ENCODE data around the gene ADGRG6.
A peak's percentile ranks its signal among the peaks of the same experiment; 100 is the strongest.
"Not testable (repeated sequence)": the region's sequence is repeated elsewhere in the genome, so short reads cannot be mapped to it uniquely, and the experiment has no call there.

ADGRG6 gene

DNA sequence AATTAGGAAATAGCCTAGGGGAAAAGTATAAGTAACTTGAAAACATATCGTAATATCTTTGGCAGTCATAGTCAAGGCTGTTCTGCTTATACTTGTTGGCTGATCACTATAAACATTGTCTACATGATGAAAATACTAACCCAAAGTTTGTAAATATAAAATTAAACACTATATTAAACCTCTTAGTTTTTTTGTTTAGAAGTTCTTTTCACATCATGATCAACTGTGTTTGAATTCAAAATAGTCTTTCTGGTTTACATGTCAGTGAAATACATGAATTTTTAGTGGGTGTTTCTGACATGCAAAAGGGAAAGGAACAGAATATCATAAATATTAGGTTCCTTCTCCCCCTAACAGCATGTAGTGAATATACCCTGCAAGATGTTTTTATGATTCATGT lies 43.5 kb downstream of the ADGRG6 start:
- no peak for DNase-seq (ENCODE audit: low read depth, low spot score)

DNA sequence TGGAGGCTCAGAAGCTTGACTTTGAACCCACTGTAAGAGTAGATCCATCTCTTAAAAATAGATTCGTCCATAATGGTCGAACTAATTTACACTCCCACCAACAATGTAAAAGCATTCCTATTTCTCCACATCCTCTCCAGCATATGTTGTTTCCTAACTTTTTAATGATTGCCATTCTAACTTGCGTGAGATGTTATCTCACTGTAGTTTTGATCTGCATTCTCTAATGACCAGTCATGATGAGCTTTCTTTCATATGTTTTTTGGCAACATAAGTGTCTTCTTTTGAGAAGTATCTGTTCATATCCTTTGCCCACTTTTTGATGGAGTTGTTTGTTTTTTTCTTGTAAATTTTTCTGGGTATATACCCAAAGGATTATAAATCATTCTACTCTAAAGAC lies 44.4 kb downstream of the ADGRG6 start:
- DNase-seq (ENCODE audit: low read depth, low spot score) = not testable (repeated sequence)

DNA sequence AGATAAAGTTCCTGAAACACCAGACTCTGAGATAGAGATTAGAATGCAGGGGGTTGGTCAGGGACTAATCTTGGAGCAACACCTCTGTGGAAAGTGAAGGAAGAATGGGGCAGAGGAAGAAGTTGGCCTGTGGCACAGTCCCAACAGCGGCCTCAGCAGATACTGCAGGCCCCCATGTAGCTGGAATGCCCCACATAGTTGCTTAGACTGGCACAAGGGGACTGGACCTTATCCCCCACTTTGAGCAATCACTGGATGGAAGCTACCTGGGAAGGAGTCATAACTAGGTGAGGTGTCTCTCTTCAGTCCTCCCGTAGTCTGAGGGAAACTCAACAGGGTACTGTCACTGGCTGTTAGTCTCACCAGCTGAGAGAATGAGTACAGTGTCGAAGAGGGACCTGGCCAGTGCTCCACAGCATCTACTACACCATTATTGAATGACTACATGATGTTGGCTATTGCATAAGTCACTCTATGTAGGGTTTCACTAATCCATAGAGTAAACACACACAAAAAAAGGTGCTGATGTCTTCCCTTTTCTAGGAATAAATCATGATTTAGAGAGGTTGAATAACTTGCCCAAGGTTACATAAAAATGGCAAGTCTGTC lies 47.5 kb downstream of the ADGRG6 start:
- DNase-seq (ENCODE audit: low read depth, low spot score) = no peak

DNA sequence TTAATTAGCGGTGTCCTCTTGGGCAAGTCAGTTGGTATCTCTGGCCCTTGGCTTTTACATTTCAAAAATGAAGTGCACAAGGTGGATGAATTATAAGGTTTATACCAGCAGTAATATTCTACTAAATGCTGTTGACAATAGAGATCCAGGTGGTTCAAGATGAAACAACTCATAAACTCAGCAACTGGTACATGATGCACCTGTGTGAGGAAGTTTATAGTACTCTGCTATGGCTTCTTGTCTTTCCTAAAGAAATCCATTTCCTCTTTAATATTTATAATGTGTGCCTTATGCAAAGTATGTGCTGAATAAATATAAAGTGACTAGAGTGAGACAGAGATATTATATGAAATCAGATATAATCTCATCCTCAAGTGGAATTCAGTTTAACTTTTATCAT lies 48.5 kb downstream of the ADGRG6 start:
- DNase-seq (ENCODE audit: low read depth, low spot score) = no peak

DNA sequence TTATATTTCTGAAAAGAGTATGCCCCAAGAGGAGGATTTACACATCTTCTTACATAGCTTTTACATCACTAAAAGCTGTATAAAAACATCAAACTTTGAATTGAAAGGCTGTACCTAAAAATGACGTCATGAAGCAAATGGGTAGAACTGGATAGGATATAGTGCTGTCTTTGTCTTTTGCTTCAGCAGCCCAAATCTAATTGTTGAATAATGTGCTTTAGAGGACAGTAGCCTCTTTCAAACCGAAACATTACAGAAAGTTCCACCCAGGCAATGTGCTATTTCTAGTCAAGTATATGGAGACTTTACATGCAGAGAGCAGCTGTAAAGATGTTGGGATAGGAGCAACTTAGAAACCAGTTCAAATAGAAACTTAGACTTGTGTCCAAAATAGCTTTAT lies 51.9 kb downstream of the ADGRG6 start:
- no peak for DNase-seq (ENCODE audit: low read depth, low spot score)

DNA sequence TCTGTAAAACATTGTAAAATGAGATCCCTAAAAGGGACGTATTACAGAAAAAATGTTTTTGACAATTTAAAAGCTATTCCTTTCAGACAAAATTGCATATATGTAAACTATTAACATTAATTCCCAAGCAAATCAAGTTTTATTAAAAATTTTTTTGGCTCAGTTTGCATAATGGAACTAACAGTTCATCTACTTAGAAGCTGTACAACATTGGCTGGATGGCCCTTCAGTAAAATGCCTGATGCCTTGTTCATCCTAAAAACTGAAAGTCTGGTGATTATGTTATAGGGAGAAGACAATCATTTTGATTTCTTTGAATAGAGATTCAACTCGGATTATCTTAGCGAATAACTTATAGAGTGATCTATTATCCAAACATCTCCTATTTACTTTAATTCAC lies 52.8 kb downstream of the ADGRG6 start:
- no peak for DNase-seq (ENCODE audit: low read depth, low spot score)

DNA sequence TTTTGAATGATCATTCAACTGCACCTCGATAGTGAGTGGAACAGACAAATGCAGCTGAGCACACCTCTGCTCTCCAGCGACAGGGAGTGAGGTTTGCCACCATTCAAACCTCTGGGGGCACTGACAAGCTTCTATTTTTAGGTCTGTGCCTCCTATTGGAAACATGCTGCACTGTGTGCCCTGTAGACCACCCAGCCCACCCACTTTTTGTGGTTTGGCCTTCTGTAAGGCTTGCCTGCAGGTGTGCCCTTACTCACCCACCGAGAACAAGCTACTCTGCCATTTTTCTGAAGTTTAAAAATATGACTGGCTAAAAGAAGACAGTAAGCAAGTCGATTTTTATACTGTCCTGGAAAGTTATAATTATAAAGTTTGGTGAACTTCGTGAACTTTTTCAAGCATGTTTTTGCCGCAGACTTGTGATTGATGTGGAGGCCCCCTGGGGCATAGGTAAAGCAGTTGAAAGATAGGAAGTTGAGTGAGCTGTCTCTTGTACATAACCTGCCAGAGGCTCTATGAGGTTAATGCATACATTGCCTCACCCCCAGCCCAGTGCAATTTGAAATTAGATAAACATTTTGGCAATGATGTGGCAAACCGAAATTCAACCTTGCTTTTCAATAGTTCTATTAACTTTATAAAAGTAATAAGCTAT lies 53.8 kb downstream of the ADGRG6 start:
- no peak for DNase-seq (ENCODE audit: low read depth, low spot score)

DNA sequence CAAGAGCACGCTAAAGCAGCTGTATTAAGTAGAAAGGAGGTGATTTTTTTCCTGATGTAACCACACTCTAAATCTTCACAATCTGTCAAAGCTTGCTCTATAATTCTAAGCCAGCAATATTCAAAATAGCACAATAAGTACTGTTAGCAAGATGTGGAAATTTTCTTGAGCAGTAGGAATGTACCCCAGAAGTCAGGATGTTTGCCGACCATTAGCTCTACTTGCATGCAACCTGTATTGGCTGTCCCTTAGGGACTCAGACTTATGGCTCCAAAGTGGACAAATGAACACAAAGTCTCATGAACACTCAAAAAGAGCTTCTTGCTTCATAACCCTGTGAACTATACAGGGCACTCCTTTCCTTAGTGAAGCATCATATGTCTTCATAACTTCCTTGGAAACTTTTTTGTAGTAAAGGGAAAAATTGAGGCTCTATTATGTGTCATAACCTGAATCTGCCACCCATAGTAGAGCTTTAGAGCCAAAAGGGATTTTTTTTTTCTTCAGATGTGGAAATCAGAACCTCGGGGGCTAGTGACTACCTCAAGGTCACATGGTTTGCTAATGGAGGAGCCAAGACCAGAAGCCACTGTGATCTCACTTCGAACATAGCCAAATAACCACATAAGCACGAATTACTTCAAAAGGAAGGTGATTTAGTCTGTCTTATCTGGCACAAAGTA lies 54.5 kb downstream of the ADGRG6 start:
- DNase-seq (ENCODE audit: low read depth, low spot score) = no peak

DNA sequence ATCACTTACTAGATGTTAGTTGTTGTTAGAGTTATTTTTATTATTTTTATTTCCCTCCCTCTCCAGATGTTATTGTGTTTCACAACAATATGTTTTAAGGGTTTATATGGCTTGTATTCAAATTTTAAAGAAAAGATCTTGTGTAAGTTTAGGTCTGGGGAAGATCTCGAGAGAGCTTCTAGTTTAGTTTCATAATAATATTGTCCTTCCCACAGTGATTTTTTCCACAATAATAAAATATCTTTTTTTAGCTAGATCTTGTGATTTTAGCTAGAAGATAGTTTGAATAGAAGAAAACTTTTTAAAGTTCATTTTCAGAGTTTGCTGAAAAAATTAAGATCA lies 55.0 kb downstream of the ADGRG6 start:
- DNase-seq (ENCODE audit: low read depth, low spot score) = no peak

DNA sequence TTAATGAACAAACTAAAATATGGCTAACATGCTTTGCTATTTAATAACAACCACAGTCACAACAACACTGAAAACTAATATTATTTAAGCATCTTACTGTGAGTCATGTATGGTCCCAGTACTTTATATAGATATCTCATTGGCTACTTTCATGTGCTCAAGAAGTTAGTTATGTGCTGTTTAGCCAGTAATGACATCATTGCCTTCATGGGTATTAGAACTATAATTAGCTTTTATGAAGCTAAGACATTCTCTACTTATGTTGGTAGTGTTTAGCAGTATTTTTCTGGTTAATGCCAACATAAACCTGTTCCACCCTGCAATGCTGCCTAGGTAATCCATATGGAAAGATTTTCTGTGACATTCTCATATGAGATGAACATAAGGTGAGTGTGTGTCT lies 56.1 kb downstream of the ADGRG6 start:
- DNase-seq (ENCODE audit: low read depth, low spot score) = no peak

DNA sequence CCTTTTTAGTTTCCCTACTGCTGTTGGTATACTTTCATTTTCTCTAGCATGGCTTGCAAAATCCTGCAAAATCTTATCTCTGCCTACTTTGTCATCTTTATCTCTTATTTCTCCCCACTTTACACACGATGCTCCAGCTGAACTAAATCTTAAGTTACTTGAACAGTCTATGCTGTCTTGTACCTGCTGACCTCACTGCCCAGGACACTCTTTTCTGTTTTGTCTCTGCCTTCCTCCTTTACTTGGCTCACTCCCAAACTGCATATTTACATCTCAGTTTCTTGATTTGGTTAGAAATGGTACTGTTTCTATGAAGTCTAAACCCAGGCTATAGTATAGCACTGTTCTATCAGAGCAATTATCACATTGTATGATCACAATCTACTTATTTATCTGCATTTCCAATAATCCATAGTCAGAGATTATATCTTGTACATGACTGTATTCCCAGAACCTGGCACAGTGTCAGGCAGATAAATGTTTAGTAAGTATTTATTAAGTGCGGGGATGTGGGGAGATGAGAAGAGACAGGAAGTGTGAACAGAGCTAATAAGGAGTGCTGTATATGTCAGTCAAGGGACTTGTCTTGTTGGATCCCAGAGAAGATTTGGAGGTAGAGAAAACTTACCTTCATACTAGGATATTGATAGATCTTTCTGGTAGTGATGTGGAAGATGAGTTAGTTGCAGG lies 57.6 kb downstream of the ADGRG6 start:
- no peak for DNase-seq (ENCODE audit: low read depth, low spot score)

DNA sequence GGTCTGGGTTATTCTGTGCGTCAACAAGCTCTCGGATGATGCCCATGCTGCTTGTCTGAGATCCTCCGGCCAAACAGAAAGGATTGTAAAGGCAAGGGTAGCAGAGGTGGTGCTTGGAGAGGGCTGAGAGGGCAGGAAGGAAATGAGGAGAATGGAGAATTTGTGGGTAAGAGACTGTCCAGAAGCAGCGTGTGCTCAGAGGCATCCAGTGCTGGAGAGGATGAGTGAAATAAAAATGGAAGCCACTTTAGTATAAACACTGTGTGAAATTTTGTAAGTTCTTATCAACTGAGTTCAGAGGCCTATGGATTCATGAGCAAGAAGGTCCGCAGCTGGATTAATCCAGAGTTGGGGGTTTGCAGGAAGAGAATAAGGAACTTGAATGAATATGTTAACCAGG lies 59.5 kb downstream of the ADGRG6 start:
- no peak for DNase-seq (ENCODE audit: low read depth, low spot score)

DNA sequence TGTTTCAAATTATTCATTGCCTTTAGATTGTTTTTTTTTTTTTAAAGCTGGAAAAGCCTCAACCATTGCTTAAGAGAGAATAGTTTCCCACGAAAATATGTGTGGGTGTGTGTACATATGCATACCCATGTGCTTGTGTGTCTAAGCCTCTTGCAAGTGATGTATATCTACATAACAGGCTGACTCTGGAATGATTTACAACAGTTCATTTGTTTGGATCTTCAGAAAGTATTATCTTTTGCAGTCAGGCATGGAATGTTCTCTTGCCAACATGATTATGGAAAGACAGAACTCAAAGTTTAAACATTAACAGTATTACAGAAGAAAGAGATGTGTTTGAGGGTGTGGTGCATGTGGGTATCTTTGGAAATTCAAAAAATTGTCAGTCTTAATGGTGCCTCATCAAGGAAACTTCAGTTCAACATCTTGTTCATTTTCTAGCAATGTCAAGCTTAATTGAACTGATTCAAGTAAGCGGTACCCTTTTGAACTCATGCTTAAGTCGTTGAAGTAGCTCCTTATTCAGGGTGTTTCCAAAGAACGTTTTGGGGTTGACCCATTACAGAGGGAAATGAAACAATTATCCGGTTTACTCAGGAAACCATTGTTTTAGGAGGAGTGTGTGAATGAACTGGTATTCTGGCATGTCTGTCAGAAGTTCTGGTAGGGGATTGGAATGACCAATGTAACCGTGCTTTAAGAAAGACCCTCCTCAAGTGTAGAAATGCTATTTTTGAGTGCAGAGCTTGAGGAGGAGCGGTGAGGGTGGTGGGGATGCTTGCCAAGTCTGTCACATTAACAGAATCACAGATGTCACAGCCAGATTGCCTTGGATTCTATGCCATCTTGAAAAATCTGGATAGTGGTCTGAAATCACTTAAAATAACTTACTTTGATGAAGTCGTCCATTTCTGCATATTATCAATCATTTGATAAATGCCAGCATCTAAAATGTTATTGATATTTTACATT lies 60.3 kb downstream of the ADGRG6 start:
- DNase-seq (ENCODE audit: low read depth, low spot score) = no peak

DNA sequence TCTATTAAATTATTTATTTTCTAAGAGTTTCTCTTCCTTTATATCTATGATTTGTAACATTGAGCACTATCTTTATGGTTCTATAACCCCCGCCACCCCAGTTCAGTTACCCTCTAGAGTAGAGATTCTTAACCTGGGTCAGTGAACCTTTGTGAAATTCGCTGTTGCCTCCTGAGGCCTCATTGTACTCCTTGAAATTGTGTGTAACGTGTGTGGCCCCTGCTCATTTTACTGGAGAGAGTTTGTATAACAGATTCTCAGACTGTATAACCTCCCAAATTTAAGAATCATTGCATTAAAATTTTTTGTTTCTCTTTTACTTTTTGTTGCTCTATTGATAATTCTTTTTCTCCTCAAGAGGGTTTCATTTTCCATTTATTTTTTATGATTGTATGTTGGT lies 65.3 kb downstream of the ADGRG6 start:
- no peak for DNase-seq (ENCODE audit: low read depth, low spot score)

DNA sequence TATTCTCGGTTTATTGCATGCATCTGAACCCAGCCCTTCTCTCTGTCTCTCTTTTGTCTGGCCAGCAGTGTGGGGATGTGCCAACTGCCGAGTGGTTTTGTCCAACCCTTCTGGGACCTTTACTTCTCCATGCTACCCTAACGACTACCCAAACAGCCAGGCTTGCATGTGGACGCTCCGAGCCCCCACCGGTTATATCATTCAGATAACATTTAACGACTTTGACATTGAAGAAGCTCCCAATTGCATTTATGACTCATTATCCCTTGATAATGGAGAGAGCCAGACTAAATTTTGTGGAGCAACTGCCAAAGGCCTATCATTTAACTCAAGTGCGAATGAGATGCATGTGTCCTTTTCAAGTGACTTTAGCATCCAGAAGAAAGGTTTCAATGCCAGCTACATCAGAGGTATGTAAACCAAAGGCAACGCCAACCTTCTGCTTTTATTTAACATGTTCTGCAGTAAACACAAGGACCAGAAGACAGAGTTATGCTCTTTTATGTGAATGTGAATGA lies 65.8 kb downstream of the ADGRG6 start:
- DNase-seq (ENCODE audit: low read depth, low spot score) = no peak

DNA sequence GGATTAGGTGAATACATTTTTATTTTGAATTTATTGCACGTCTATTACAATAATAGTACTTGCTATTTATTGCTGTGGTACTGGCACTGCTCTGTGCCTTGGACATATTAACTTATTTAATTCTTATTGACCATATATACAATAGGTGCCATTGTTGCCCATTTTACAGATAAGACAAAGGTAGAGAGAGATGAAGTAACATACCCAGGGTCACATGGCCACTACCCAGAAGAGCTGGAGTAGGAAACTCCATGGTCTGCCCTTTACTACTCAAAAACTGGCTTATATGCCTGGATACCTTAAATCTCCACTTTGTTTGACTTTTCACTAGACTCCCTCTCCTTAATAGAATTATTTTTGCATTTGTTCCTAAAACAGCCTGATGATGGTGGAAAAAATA lies 67.5 kb downstream of the ADGRG6 start:
- no peak for DNase-seq (ENCODE audit: low read depth, low spot score)

DNA sequence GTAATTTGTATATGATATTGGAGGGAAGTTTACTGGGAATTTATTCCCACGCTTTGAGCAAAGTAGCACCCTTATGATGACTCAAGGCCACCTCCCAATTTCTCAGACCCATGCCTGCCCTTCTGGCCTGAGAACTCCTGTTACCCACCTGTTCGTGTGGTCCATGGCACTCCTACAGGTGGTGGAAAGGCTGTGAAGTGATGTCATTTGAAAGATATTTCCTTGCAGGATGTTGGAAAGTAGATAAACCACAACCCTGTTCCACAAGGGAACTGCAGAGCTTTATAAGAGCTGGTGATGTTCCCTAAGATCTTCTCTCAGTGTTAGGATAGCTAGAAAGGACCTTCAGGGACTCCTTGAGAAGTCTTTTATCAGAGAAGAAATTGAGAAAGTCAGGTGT lies 70.5 kb downstream of the ADGRG6 start:
- no peak for DNase-seq (ENCODE audit: low read depth, low spot score)

DNA sequence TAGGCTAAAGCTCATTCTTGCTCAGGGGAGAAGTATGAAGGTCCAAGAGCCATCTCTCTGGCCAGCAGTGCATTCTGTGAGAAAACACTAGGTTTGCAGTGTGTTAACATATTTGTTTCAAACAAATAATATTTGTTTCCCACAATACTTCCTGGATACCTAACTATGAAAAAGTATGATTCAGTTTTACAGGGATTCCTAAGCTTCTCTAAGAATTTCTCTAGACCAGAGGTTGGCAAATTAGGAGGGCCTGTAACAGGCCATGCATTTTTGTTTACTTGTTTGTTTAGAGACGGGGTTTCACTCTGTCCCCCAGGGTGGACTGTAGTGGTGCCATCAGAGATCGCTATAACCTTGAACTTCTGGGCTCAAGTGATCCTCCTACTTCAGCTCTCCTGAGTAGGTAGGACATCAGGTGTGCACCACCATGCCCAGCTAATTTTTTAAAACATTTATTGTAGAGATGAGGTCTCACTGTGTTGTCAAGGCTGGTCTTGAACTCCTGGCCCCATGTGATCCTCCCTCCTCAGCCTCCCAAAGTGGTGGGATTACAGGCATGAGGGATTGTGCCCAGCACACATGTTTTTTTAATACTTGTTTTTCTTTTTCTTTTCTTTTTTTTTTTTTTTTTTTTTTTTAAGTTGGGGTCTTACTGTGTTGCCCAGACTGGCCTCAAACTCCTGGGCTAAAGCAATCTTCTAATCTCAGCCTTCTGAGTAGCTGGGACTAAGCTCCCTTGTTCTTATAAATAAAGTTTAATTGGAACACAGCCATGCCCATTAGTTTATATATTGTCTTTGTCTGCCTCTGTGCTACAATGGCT lies 71.7 kb downstream of the ADGRG6 start:
- no peak for DNase-seq (ENCODE audit: low read depth, low spot score)

DNA sequence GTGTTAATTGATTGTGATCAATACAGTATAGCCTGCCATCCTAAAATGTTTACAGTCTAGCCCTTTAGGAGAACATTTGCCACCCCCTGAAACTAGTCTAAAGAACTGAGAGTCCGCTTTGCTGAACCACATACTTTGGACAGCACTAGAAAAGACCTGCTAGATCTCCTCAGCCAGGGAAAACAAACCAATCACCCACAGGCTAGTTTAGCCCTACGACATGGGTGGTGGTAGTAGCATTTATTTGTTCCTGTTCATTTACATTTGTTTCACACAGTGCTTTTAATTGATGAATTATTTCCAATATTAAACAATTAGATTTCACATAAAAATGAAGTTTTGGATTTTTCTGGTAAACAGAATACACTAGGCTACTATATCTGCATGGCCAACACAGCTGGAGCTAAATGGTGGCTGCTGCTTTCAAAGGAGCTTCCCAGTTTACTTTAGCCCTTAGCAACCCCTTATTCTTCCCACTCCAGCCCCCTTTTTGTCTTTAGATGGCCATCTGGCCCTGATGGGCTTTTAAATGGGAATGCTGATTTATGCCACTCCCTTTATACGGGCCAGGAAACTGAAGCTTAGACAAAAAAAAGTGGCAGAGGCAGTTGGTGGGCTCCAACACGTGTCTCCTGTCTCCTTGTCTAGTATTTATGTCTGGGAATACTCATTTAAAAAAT lies 72.4 kb downstream of the ADGRG6 start:
- DNase-seq (ENCODE audit: low read depth, low spot score) = peak; percentile 15

Data from ELF-1 (cell line).